NCI-H446 (cell line): ENCODE results near the gene LRRIQ1.
"Not testable (repeated sequence)": the region's sequence is repeated elsewhere in the genome, so short reads cannot be mapped to it uniquely, and the experiment has no call there.

ENCODE experiments used
- DNase-seq, 2 experiments: peaks; one replicate each; lab custom pipeline; 2025; lab: John Stamatoyannopoulos, UW

LRRIQ1 gene

GRCh38 chr12:85186236-85186635 lies 150.1 kb downstream of the LRRIQ1 start:
- DNase-seq, result no peak

- DNase-seq, result no peak
Measured at GRCh38 chr12:85188619-85189018, 152.5 kb downstream of the LRRIQ1 start.

GRCh38 chr12:85190728-85191127 lies 154.6 kb downstream of the LRRIQ1 start:
- DNase-seq, result no peak

- not testable (repeated sequence) for DNase-seq
Measured at GRCh38 chr12:85203809-85204208, 167.7 kb downstream of the LRRIQ1 start.

GRCh38 chr12:85206543-85206942 lies 170.4 kb downstream of the LRRIQ1 start:
- no peak for DNase-seq

GRCh38 chr12:85224339-85224738 lies 188.2 kb downstream of the LRRIQ1 start:
- DNase-seq, result not testable (repeated sequence)

- no peak for DNase-seq
Measured at GRCh38 chr12:85225501-85225900, 189.3 kb downstream of the LRRIQ1 start.

GRCh38 chr12:85237327-85237726 lies 201.2 kb downstream of the LRRIQ1 start:
- no peak for DNase-seq

- no peak for DNase-seq
Measured at GRCh38 chr12:85244561-85244960, 208.4 kb downstream of the LRRIQ1 start.

GRCh38 chr12:85253853-85254252 lies 217.7 kb downstream of the LRRIQ1 start:
- DNase-seq, result no peak

GRCh38 chr12:85257671-85258070 lies 221.5 kb downstream of the LRRIQ1 start:
- DNase-seq, result no peak

GRCh38 chr12:85260447-85260846 lies 224.3 kb downstream of the LRRIQ1 start:
- DNase-seq, result no peak

- peak in 1 of 2 experiments; percentile 18 for DNase-seq
Measured at GRCh38 chr12:85260896-85261295, 224.7 kb downstream of the LRRIQ1 start.

GRCh38 chr12:85266356-85266755 lies 230.2 kb downstream of the LRRIQ1 start:
- no peak for DNase-seq

- DNase-seq, result no peak
Measured at GRCh38 chr12:85273381-85274314, 237.5 kb downstream of the LRRIQ1 start.

- no peak for DNase-seq
Measured at GRCh38 chr12:85274315-85274651, 238.1 kb downstream of the LRRIQ1 start.

- DNase-seq, result peak in 1 of 2 experiments; percentile 54
Measured at GRCh38 chr12:85275374-85275773, 239.2 kb downstream of the LRRIQ1 start.

GRCh38 chr12:85277191-85277590 lies 241.0 kb downstream of the LRRIQ1 start:
- DNase-seq, result peak; percentile 34 to 47

- DNase-seq, result no peak
Measured at GRCh38 chr12:85277900-85278597, 241.9 kb downstream of the LRRIQ1 start.

GRCh38 chr12:85278598-85279448 lies 242.7 kb downstream of the LRRIQ1 start:
- no peak for DNase-seq

GRCh38 chr12:85279449-85280164 lies 243.5 kb downstream of the LRRIQ1 start:
- no peak for DNase-seq
